Measurements from ENCODE around the gene PLEKHM2. TPM values are rescaled to one million over a fixed set of nuclear protein-coding genes. Genes with fewer than 3 reads are reported as not detected.

Gene PLEKHM2
- total RNA-seq, 4 donors from 2014 or later = 34.6 to 57.9 (median 42.4) TPM

DNA sequence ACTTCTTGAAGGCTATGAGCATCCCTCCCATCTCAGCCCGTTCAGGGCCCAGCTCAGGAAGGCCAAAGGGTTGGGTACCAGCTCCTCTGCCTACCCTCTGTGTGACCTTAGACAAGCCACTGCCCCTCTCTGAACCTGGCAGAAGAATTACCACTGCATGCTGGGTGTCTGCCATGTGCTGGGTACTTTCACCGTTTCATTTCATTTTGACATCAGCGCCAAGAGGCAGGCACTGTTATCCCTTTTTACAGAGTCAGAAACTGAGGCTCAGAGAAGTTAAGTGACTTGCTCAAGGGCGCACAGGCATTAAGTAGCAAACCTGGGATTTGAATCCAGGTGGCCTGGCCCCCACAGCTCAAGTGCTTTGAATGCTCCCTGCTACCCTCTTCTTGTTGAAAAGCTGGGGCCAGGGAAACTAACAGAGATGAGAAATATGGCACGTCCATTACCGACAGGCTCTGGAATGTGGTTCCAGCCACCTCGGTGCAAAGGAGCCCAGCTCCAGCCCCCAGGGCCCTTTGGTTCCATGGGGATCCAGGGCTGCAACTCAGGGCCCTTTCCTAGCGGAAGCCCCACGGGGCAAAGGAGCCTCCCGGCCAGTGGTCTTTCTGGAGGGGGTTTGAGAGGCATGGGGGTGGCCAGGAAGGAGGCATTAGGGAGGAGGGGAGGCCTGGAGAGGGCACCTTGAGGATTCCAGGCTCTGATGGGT is 64.7 kb downstream of the PLEKHM2 start:
- TF ChIP-seq, protein P1, sequence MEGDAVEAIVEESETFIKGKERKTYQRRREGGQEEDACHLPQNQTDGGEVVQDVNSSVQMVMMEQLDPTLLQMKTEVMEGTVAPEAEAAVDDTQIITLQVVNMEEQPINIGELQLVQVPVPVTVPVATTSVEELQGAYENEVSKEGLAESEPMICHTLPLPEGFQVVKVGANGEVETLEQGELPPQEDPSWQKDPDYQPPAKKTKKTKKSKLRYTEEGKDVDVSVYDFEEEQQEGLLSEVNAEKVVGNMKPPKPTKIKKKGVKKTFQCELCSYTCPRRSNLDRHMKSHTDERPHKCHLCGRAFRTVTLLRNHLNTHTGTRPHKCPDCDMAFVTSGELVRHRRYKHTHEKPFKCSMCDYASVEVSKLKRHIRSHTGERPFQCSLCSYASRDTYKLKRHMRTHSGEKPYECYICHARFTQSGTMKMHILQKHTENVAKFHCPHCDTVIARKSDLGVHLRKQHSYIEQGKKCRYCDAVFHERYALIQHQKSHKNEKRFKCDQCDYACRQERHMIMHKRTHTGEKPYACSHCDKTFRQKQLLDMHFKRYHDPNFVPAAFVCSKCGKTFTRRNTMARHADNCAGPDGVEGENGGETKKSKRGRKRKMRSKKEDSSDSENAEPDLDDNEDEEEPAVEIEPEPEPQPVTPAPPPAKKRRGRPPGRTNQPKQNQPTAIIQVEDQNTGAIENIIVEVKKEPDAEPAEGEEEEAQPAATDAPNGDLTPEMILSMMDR (IDR thresholded peaks at IDR 0.05) = no peak
- TF ChIP-seq POLR2A (IDR thresholded peaks at IDR 0.05) = no peak

DNA sequence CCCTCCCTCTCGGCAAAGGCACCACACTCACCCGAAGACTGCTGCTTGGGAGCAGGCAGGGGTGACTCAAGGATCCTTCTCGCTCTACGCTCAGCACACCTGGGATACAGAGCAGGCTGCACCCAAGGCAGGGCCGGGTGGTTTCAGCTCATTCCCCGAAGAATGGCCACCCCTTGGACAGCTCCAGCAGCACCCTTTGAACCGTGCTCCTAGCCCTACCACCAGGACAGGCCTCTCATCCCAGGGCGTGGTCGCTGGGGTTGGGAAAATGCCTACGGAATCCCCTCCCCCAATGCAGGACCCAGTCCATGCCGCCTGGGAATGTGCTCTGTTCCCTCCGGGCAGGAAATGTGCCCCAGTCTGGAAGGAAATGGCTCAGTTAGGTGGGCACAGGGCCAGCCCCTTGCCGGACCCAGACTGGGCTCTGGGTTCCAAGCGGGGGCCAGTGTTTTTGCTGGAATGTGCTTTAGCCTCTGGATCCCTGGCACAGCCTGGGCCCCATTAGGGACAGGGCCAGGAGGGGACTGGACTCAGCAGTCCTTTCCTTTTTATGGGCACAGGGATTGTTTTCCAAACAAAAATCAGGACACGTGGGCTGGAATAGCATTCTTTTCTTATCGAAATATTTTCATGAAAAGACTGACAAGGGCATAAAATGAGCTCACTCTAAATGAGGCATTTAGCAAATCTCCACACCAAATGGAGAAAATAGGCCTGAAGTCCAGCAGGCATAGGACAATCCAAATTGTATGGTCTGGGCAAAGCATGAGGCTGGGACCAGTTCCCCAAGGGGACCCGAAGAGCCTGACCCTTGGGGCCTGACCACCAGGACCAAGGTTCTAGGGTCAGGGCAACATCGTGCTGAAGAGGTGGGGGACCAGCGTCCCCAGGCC is 65.5 kb downstream of the PLEKHM2 start:
- 83 to 84% methylated on average over 9 of the region's 19 CpGs for WGBS, 2 donors
- intact Hi-C loops (cut with DNase I) = loop anchor here (10.0 kb wide), 1 partner anchor 155 kb away; no protein-coding TSS in a partner anchor
- Histone ChIP-seq H3K27me3 (no peaks in the 10 kb centered on the region), H3K27ac (peak overlapping the region in 2 of 4 donors; percentile 13 to 52), H3K4me1 (peaks cover 0 to 14% (median 4%) of the 10 kb centered on the region in 3 donors), H3K4me3 (no peak overlapping the region), H3K9me3 (no peaks in the 10 kb centered on the region), H3K36me3 (no peaks in the 10 kb centered on the region)
- no peak for TF ChIP-seq POLR2A (IDR thresholded peaks at IDR 0.05)
- TF ChIP-seq, protein P1 (IDR thresholded peaks at IDR 0.05) = no peak
- no peak for DNase-seq

More for the DNA sequence above, 64.7 kb downstream of the PLEKHM2 start:
- Histone ChIP-seq H3K4me1 (peaks cover 0 to 14% (median 4%) of the 10 kb centered on the region in 3 donors), H3K27ac (peak overlapping the region in 2 of 4 donors; percentile 13 to 52), H3K27me3 (no peaks in the 10 kb centered on the region), H3K4me3 (no peak overlapping the region), H3K36me3 (no peaks in the 10 kb centered on the region), H3K9me3 (no peaks in the 10 kb centered on the region)
- no peak for DNase-seq
- 80% methylated on average over 9 of the region's 10 CpGs; no CpG with 5 or more reads in 1 of the 2 donors for WGBS, 2 donors
- intact Hi-C loops (cut with DNase I) = loop anchor here (10.0 kb wide), 1 partner anchor 154 kb away; no protein-coding TSS in a partner anchor

DNA sequence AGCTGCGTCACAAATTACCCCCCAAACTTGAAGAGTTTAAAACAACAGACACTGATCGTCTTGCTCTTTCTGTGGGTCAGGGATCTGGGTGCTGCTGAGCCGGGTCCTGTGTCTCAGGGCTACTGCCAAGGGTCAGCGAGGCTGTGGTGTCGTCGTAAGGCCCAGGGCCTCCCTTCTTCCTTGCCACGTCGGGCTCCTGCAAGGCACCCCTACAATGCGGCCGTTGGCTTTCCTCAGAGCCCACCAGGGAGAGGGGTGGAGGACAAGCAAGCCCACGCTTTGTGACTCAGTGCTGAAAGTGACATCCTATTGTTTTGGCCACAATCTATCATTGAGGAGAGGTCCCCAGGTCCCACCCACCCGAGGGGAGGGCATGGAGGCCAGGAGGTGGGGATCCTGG is 66.8 kb downstream of the PLEKHM2 start:
- no peak overlapping the region for H3K4me3 ChIP-seq
- H3K27me3 ChIP-seq = no peaks in the 10 kb centered on the region
- peaks cover 0 to 19% (median 7%) of the 10 kb centered on the region in 3 donors for H3K4me1 ChIP-seq
- no peak for DNase-seq
- intact Hi-C loops (cut with DNase I) = no loop called here
- WGBS, 2 donors = 81 to 90% methylated on average over 8 to 11 of the region's 12 CpGs
- no peak overlapping the region for H3K27ac ChIP-seq
- no peaks in the 10 kb centered on the region for H3K36me3 ChIP-seq
- H3K9me3 ChIP-seq = no peaks in the 10 kb centered on the region
- TF ChIP-seq, protein P1 (IDR thresholded peaks at IDR 0.05) = no peak
- TF ChIP-seq POLR2A (IDR thresholded peaks at IDR 0.05) = no peak

DNA sequence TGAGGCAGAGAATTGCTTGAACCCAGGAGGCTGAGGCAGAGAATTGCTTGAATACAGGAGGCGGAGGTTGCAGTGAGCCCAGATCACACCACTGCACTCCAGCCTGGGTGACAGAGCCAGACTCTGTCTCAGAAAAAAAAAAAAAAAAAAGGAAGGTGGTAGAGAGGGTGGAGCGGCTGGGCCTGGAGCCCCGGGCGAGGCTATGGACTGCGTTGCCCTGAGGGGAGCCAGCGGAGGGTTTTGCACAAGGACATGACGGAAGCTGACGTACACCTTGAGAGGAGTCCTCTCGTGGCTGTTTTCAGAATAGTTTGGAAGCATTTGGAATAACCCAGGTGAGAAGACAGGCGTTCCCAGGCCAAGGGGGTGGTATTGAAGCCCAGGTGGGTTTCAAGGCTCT is 67.6 kb downstream of the PLEKHM2 start:
- H3K9me3 ChIP-seq = no peaks in the 10 kb centered on the region
- H3K4me1 ChIP-seq = peaks cover 8 to 27% (median 15%) of the 10 kb centered on the region in 3 donors
- no peaks in the 10 kb centered on the region for H3K27me3 ChIP-seq
- 82 to 83% methylated on average over 9 to 10 of the region's 10 CpGs for WGBS, 2 donors
- no peak overlapping the region for H3K4me3 ChIP-seq
- intact Hi-C loops (cut with DNase I) = no loop called here
- TF ChIP-seq, protein P1 (IDR thresholded peaks at IDR 0.05) = no peak
- no peak for TF ChIP-seq POLR2A (IDR thresholded peaks at IDR 0.05)
- DNase-seq = no peak
- no peaks in the 10 kb centered on the region for H3K36me3 ChIP-seq
- no peak overlapping the region for H3K27ac ChIP-seq
